ENCODE data around the gene RNF225.

GRCh38 chr19:58416604-58417003 is 21.1 kb downstream of the RNF225 start:
- TF ChIP-seq CREBBP (IDR thresholded peaks at IDR 0.05; ENCODE audit: low read depth, low read length) (no peak), ZFP36 (IDR thresholded peaks at IDR 0.05; ENCODE audit: low read depth, low read length, partially characterized antibody) (no peak), NCOA1 (IDR thresholded peaks at IDR 0.05; ENCODE audit: low read depth) (no peak), GATA2 (CRISPR knock-in tag; IDR thresholded peaks at IDR 0.05) (no peak), JUNB (CRISPR knock-in tag; conservative IDR thresholded peaks at IDR 0.05) (no peak)
